ENCODE data around the gene TMEM233.

The TMEM233 gene

DNA sequence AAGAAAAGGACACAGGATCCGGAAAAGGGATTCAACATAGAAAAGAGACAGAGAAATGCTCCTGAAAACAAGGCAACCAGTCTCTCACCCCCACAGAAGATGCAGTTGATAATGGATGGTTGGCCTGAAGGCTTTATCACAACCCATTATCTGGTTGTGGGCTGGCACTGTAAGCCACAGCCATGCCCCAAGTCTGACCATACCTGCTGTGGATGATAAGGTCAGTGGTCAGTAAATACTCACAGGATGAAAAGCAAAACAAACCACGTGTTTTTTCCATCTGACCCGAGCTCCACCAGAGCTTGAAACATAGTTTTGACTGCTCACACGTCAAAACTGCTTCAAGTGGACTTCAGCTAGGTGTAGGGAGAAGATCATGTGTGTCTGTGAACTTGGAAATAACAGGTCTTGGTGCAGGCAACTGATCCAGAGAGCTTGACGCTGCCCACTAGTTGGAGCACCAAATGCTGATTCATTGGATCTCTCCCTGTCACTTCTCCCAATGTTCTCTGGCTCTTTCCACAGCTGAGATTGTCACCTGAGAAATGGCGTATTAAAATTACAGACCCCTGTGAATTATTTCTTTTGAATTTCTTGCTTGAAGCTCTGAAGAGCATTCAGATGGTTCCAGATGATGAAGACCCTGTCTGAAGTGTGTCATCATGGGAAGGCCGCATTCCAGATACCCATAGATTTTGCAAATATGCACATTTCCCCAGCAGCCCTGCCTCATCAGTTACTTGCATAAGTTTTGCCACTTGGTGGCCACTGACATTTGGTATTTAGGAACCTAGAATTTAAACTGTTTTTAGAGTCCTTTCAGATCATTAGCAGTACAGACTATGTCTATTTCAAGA is 8.5 kb downstream of the TMEM233 start:
- ATAC-seq: no peak
- TF ChIP-seq ZNF70 (CRISPR knock-in tag; IDR thresholded peaks at IDR 0.05): no peak
- TF ChIP-seq ESRRG (CRISPR knock-in tag; IDR thresholded peaks at IDR 0.05): no peak
- TF ChIP-seq, protein P1, sequence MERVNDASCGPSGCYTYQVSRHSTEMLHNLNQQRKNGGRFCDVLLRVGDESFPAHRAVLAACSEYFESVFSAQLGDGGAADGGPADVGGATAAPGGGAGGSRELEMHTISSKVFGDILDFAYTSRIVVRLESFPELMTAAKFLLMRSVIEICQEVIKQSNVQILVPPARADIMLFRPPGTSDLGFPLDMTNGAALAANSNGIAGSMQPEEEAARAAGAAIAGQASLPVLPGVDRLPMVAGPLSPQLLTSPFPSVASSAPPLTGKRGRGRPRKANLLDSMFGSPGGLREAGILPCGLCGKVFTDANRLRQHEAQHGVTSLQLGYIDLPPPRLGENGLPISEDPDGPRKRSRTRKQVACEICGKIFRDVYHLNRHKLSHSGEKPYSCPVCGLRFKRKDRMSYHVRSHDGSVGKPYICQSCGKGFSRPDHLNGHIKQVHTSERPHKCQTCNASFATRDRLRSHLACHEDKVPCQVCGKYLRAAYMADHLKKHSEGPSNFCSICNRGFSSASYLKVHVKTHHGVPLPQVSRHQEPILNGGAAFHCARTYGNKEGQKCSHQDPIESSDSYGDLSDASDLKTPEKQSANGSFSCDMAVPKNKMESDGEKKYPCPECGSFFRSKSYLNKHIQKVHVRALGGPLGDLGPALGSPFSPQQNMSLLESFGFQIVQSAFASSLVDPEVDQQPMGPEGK (CRISPR knock-in tag; IDR thresholded peaks at IDR 0.05; ENCODE audit: borderline replicate concordance): no peak

DNA sequence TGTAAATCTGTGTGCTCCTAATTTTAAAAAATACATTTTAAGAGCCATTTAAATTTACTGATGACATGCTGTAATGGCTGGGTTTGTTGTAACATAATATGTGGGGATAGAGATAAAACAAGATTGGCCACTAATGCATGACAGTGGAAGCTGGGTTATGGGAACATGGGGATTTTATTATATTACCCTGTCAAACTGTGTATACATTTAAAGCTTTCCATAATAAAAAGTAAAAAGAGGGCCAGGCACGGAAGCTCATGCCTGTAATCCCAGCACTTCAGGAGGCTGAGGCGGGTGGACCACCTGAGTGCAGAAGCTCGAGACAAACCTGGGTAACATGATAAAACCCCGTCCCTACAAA is 9.1 kb downstream of the TMEM233 start:
- no peak for ATAC-seq
- no peak for TF ChIP-seq CSDC2 (CRISPR knock-in tag; IDR thresholded peaks at IDR 0.05)
- TF ChIP-seq TOX (CRISPR knock-in tag; IDR thresholded peaks at IDR 0.05; ENCODE audit: borderline replicate concordance): no peak
- TF ChIP-seq BACH2 (CRISPR knock-in tag; IDR thresholded peaks at IDR 0.05; ENCODE audit: borderline replicate concordance): no peak
- no peak for TF ChIP-seq SNAI2 (CRISPR knock-in tag; IDR thresholded peaks at IDR 0.05)
- TF ChIP-seq ESRRG (CRISPR knock-in tag; IDR thresholded peaks at IDR 0.05): no peak
- TF ChIP-seq ISL1 (CRISPR knock-in tag; IDR thresholded peaks at IDR 0.05): no peak
- TF ChIP-seq ZFP30 (CRISPR knock-in tag; IDR thresholded peaks at IDR 0.05): no peak
- TF ChIP-seq, protein P2, sequence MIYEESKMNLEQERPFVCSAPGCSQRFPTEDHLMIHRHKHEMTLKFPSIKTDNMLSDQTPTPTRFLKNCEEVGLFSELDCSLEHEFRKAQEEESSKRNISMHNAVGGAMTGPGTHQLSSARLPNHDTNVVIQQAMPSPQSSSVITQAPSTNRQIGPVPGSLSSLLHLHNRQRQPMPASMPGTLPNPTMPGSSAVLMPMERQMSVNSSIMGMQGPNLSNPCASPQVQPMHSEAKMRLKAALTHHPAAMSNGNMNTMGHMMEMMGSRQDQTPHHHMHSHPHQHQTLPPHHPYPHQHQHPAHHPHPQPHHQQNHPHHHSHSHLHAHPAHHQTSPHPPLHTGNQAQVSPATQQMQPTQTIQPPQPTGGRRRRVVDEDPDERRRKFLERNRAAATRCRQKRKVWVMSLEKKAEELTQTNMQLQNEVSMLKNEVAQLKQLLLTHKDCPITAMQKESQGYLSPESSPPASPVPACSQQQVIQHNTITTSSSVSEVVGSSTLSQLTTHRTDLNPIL (CRISPR knock-in tag; IDR thresholded peaks at IDR 0.05; ENCODE audit: low read depth): no peak
- TF ChIP-seq, protein P3, sequence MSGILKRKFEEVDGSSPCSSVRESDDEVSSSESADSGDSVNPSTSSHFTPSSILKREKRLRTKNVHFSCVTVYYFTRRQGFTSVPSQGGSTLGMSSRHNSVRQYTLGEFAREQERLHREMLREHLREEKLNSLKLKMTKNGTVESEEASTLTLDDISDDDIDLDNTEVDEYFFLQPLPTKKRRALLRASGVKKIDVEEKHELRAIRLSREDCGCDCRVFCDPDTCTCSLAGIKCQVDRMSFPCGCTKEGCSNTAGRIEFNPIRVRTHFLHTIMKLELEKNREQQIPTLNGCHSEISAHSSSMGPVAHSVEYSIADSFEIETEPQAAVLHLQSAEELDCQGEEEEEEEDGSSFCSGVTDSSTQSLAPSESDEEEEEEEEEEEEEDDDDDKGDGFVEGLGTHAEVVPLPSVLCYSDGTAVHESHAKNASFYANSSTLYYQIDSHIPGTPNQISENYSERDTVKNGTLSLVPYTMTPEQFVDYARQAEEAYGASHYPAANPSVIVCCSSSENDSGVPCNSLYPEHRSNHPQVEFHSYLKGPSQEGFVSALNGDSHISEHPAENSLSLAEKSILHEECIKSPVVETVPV (CRISPR knock-in tag; IDR thresholded peaks at IDR 0.05): no peak
- TF ChIP-seq, protein P1 (CRISPR knock-in tag; IDR thresholded peaks at IDR 0.05; ENCODE audit: borderline replicate concordance): no peak
- no peak for TF ChIP-seq OSR1 (CRISPR knock-in tag; IDR thresholded peaks at IDR 0.05)
- no peak for TF ChIP-seq ZC3H10 (CRISPR knock-in tag; IDR thresholded peaks at IDR 0.05)

DNA sequence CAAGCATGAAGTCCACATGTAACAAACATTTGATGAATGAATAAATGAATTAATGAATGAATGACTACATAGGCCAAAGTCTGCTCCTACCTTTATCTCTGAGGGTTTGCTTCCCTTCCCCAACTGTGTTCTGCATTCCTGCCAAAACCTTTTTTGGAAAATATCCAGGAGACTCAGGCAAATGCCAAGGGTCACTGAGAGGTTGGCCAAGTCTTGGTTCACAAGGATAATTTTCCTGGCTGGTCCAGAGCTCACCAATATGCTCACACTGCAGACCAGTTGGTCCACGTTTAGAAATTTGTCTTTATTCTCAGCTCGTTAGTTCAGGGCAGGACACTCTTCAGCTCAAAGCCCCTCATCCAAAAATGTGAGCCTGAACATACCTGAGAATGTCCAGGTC is 10.2 kb downstream of the TMEM233 start:
- TF ChIP-seq TCF4 (CRISPR knock-in tag; IDR thresholded peaks at IDR 0.05; ENCODE audit: borderline replicate concordance) (no peak), PPARA (CRISPR knock-in tag; IDR thresholded peaks at IDR 0.05; ENCODE audit: borderline replicate concordance) (no peak), ZFP3 (CRISPR knock-in tag; IDR thresholded peaks at IDR 0.05) (no peak), ZC3H10 (CRISPR knock-in tag; IDR thresholded peaks at IDR 0.05) (no peak), RARB (CRISPR knock-in tag; IDR thresholded peaks at IDR 0.05) (no peak), ARNTL (CRISPR knock-in tag; IDR thresholded peaks at IDR 0.05; ENCODE audit: borderline replicate concordance, low read depth) (no peak), ESRRG (CRISPR knock-in tag; IDR thresholded peaks at IDR 0.05) (no peak), ZNF565 (CRISPR knock-in tag; conservative IDR thresholded peaks at IDR 0.05; ENCODE audit: low read depth) (no peak), TOX (CRISPR knock-in tag; IDR thresholded peaks at IDR 0.05; ENCODE audit: borderline replicate concordance) (no peak), GLIS3 (CRISPR knock-in tag; IDR thresholded peaks at IDR 0.05) (no peak), SNAI2 (CRISPR knock-in tag; IDR thresholded peaks at IDR 0.05) (no peak)
- TF ChIP-seq, protein P2 (CRISPR knock-in tag; IDR thresholded peaks at IDR 0.05; ENCODE audit: low read depth): no peak
- TF ChIP-seq, protein P3 (CRISPR knock-in tag; IDR thresholded peaks at IDR 0.05): no peak
- TF ChIP-seq, protein P4, sequence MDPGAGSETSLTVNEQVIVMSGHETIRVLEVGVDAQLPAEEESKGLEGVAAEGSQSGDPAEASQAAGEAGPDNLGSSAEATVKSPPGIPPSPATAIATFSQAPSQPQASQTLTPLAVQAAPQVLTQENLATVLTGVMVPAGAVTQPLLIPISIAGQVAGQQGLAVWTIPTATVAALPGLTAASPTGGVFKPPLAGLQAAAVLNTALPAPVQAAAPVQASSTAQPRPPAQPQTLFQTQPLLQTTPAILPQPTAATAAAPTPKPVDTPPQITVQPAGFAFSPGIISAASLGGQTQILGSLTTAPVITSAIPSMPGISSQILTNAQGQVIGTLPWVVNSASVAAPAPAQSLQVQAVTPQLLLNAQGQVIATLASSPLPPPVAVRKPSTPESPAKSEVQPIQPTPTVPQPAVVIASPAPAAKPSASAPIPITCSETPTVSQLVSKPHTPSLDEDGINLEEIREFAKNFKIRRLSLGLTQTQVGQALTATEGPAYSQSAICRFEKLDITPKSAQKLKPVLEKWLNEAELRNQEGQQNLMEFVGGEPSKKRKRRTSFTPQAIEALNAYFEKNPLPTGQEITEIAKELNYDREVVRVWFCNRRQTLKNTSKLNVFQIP (CRISPR knock-in tag; IDR thresholded peaks at IDR 0.05; ENCODE audit: borderline replicate concordance, low read depth): no peak
- no peak for ATAC-seq
